ENCODE measurements around the gene CYP2F1. TPM values are rescaled to one million over a fixed set of nuclear protein-coding genes. Genes with fewer than 3 reads are reported as not detected.

The CYP2F1 gene
- total RNA-seq (ENCODE audit: unreplicated experiment): not detected
- long read RNA-seq: 0 reads

- Mint-ChIP-seq H3K27ac (ENCODE audit: unreplicated experiment) (no peak within 1 kb of the TSS), H3K4me3 (ENCODE audit: unreplicated experiment) (peak within 1 kb of the TSS; percentile 24)
Observed at GRCh38 chr19:41114132-41114531, at the start of gene CYP2F1. TSS of gene CYP2F1 (plus strand) at chr19:41114432. CDS start at chr19:41116189, 1,757 bp downstream.

GRCh38 chr19:41064974-41065569 lies 49.2 kb upstream of the CYP2F1 start:
- peaks cover 1% of the 10 kb centered on the region for H3K27me3 Mint-ChIP-seq (ENCODE audit: unreplicated experiment)
- no peaks in the 10 kb centered on the region for H3K4me1 Mint-ChIP-seq (ENCODE audit: unreplicated experiment)
- DNase-seq (ENCODE audit: low spot score): peak; percentile 18

More at GRCh38 chr19:41114132-41114531, at the start of gene CYP2F1:
- Mint-ChIP-seq H3K9me3 (ENCODE audit: unreplicated experiment) (peaks cover 14% of the 10 kb centered on the region), H3K36me3 (ENCODE audit: low read depth, unreplicated experiment) (peaks cover 14% of the 10 kb centered on the region), H3K27me3 (ENCODE audit: unreplicated experiment) (peaks cover 9% of the 10 kb centered on the region), H3K4me1 (ENCODE audit: unreplicated experiment) (no peaks in the 10 kb centered on the region)
- DNase-seq (ENCODE audit: low spot score): no peak
- no peak for TF ChIP-seq CTCF (IDR thresholded peaks at IDR 0.05; ENCODE audit: unreplicated experiment)

GRCh38 chr19:41076286-41076685 lies 37.9 kb upstream of the CYP2F1 start:
- DNase-seq (ENCODE audit: low spot score): no peak
- Mint-ChIP-seq H3K27ac (ENCODE audit: unreplicated experiment) (no peak overlapping the region), H3K9me3 (ENCODE audit: unreplicated experiment) (no peaks in the 10 kb centered on the region), H3K4me1 (ENCODE audit: unreplicated experiment) (no peaks in the 10 kb centered on the region), H3K27me3 (ENCODE audit: unreplicated experiment) (no peaks in the 10 kb centered on the region), H3K4me3 (ENCODE audit: unreplicated experiment) (no peak overlapping the region), H3K36me3 (ENCODE audit: low read depth, unreplicated experiment) (no peaks in the 10 kb centered on the region)
- TF ChIP-seq CTCF (IDR thresholded peaks at IDR 0.05; ENCODE audit: unreplicated experiment): no peak

More at GRCh38 chr19:41064974-41065569, 49.2 kb upstream of the CYP2F1 start:
- Mint-ChIP-seq H3K36me3 (ENCODE audit: low read depth, unreplicated experiment) (no peaks in the 10 kb centered on the region), H3K9me3 (ENCODE audit: unreplicated experiment) (no peaks in the 10 kb centered on the region), H3K27ac (ENCODE audit: unreplicated experiment) (no peak overlapping the region), H3K4me3 (ENCODE audit: unreplicated experiment) (no peak overlapping the region)
- TF ChIP-seq CTCF (IDR thresholded peaks at IDR 0.05; ENCODE audit: unreplicated experiment): no peak

- H3K27me3 Mint-ChIP-seq (ENCODE audit: unreplicated experiment): no peaks in the 10 kb centered on the region
- DNase-seq (ENCODE audit: low spot score): no peak
- no peak overlapping the region for H3K4me3 Mint-ChIP-seq (ENCODE audit: unreplicated experiment)
- no peak for TF ChIP-seq CTCF (IDR thresholded peaks at IDR 0.05; ENCODE audit: unreplicated experiment)
- no peaks in the 10 kb centered on the region for H3K4me1 Mint-ChIP-seq (ENCODE audit: unreplicated experiment)
- no peaks in the 10 kb centered on the region for H3K36me3 Mint-ChIP-seq (ENCODE audit: low read depth, unreplicated experiment)
- H3K9me3 Mint-ChIP-seq (ENCODE audit: unreplicated experiment): no peaks in the 10 kb centered on the region
- no peak overlapping the region for H3K27ac Mint-ChIP-seq (ENCODE audit: unreplicated experiment)
Observed at GRCh38 chr19:41083516-41083915, 30.7 kb upstream of the CYP2F1 start.

- Mint-ChIP-seq H3K27ac (ENCODE audit: unreplicated experiment) (no peak overlapping the region), H3K36me3 (ENCODE audit: low read depth, unreplicated experiment) (no peaks in the 10 kb centered on the region), H3K9me3 (ENCODE audit: unreplicated experiment) (no peaks in the 10 kb centered on the region), H3K27me3 (ENCODE audit: unreplicated experiment) (peaks cover 12% of the 10 kb centered on the region), H3K4me1 (ENCODE audit: unreplicated experiment) (peaks cover 9% of the 10 kb centered on the region), H3K4me3 (ENCODE audit: unreplicated experiment) (no peak overlapping the region)
- DNase-seq (ENCODE audit: low spot score): no peak
- TF ChIP-seq CTCF (IDR thresholded peaks at IDR 0.05; ENCODE audit: unreplicated experiment): no peak
Observed at GRCh38 chr19:41085748-41086415, 28.4 kb upstream of the CYP2F1 start.

Measured in endothelial cell (in vitro differentiated cells).